Activated T-cell treated with anti-CD3 and anti-CD28 coated beads, Interleukin-2, amount 50 U/mL, for 72 hours (primary cell): ENCODE results near the gene RBM19. TPM values are rescaled to one million over a fixed set of nuclear protein-coding genes. Genes with fewer than 3 reads are reported as not detected.
A peak's percentile ranks its signal among the peaks of the same experiment; 100 is the strongest.

Source experiments
- ATAC-seq, 2 donors: fragments of 150-1000 bp; cut with Tn5 transposase; replicated peaks in 1 of 2; 2 replicates each; pipeline ENCODE4 v1.10.0; 2021; ENCODE audit warnings: moderate library complexity in 2 of 2, mild to moderate bottlenecking in 1 of 2
- DNase-seq, 2 donors: peaks; one replicate each; pipeline ENCODE4 v3.0.0; 2021 to 2022; ENCODE audit warnings: mixed read lengths in 1 of 2
- H3K27ac Mint-ChIP-seq: one replicate; pipeline ENCODE4 v1.8.0; 2022; ENCODE audit warnings: mild to moderate bottlenecking, moderate library complexity, mixed read lengths
- H3K27me3 Mint-ChIP-seq: one replicate; pipeline ENCODE4 v1.8.0; 2022; ENCODE audit warnings: low read depth, mixed read lengths
- H3K36me3 Mint-ChIP-seq, 2 donors: one replicate each; pipeline ENCODE4 v1.8.0; 2022; ENCODE audit warnings: mixed read lengths in 2 of 2, mild to moderate bottlenecking in 1 of 2; ENCODE audit not compliant: insufficient read depth in 2 of 2
- H3K4me1 Mint-ChIP-seq: one replicate; pipeline ENCODE4 v1.8.0; 2022; ENCODE audit warnings: low read depth, mixed read lengths
- H3K4me3 Mint-ChIP-seq, 2 donors: one replicate each; pipeline ENCODE4 v1.8.0; 2022; ENCODE audit warnings: mild to moderate bottlenecking in 2 of 2, mixed read lengths in 2 of 2, moderate library complexity in 2 of 2
- H3K9me3 Mint-ChIP-seq, 2 donors: one replicate each; pipeline ENCODE4 v1.8.0; 2022; ENCODE audit warnings: mixed read lengths in 2 of 2
- total RNA-seq, 2 donors: library from RNA; stranded (reverse); gene quantifications; one replicate each; pipeline ENCODE4 v1.2.3, GENCODE V29; 2022

RBM19 gene
- total RNA-seq, 2 donors from 2014 or later, result 76.2 to 84.8 TPM

- no peak overlapping the region for H3K27ac Mint-ChIP-seq
- peaks cover 0 to 8% of the 10 kb centered on the region in 2 donors for H3K36me3 Mint-ChIP-seq
- no peak for ATAC-seq
- no peaks in the 10 kb centered on the region for H3K4me1 Mint-ChIP-seq
- no peaks in the 10 kb centered on the region for H3K27me3 Mint-ChIP-seq
- no peak for DNase-seq
- no peaks in the 10 kb centered on the region for H3K9me3 Mint-ChIP-seq
- H3K4me3 Mint-ChIP-seq, result no peak overlapping the region
Measured at GRCh38 chr12:113852695-113853490, 113.2 kb downstream of the RBM19 start.

- no peaks in the 10 kb centered on the region for H3K4me1 Mint-ChIP-seq
Measured at GRCh38 chr12:113852264-113852663, 113.9 kb downstream of the RBM19 start.

GRCh38 chr12:113850309-113851056 lies 115.6 kb downstream of the RBM19 start:
- Mint-ChIP-seq H3K27me3 (no peaks in the 10 kb centered on the region), H3K36me3 (peaks cover 0 to 4% of the 10 kb centered on the region in 2 donors), H3K4me1 (no peaks in the 10 kb centered on the region), H3K9me3 (no peaks in the 10 kb centered on the region), H3K4me3 (no peak overlapping the region), H3K27ac (no peak overlapping the region)
- no peak for ATAC-seq
- no peak for DNase-seq

More at GRCh38 chr12:113852264-113852663, 113.9 kb downstream of the RBM19 start:
- no peaks in the 10 kb centered on the region for H3K27me3 Mint-ChIP-seq
- no peak for ATAC-seq
- H3K9me3 Mint-ChIP-seq, result no peaks in the 10 kb centered on the region
- peaks cover 0 to 6% of the 10 kb centered on the region in 2 donors for H3K36me3 Mint-ChIP-seq
- H3K4me3 Mint-ChIP-seq, result no peak overlapping the region
- DNase-seq, result no peak
- H3K27ac Mint-ChIP-seq, result no peak overlapping the region

- DNase-seq, result no peak
- Mint-ChIP-seq H3K4me1 (no peaks in the 10 kb centered on the region), H3K27ac (no peak overlapping the region), H3K9me3 (no peaks in the 10 kb centered on the region), H3K4me3 (no peak overlapping the region), H3K27me3 (no peaks in the 10 kb centered on the region), H3K36me3 (peaks cover 0 to 6% of the 10 kb centered on the region in 2 donors)
- ATAC-seq, result no peak
Measured at GRCh38 chr12:113847856-113848255, 118.3 kb downstream of the RBM19 start.

GRCh38 chr12:113846883-113847755 lies 119.0 kb downstream of the RBM19 start:
- H3K4me3 Mint-ChIP-seq, result no peak overlapping the region
- H3K9me3 Mint-ChIP-seq, result no peaks in the 10 kb centered on the region
- no peaks in the 10 kb centered on the region for H3K27me3 Mint-ChIP-seq
- peaks cover 0 to 9% of the 10 kb centered on the region in 2 donors for H3K36me3 Mint-ChIP-seq
- ATAC-seq (no peak), DNase-seq (no peak)
- H3K4me1 Mint-ChIP-seq, result no peaks in the 10 kb centered on the region
- H3K27ac Mint-ChIP-seq, result no peak overlapping the region

- Mint-ChIP-seq H3K9me3 (no peaks in the 10 kb centered on the region), H3K36me3 (peaks cover 0 to 9% of the 10 kb centered on the region in 2 donors), H3K4me3 (no peak overlapping the region), H3K27me3 (no peaks in the 10 kb centered on the region), H3K4me1 (no peaks in the 10 kb centered on the region), H3K27ac (no peak overlapping the region)
- ATAC-seq, result no peak
- DNase-seq, result no peak
Measured at GRCh38 chr12:113845900-113846674, 120.0 kb downstream of the RBM19 start.

- Mint-ChIP-seq H3K27me3 (no peaks in the 10 kb centered on the region), H3K4me3 (no peak overlapping the region), H3K9me3 (no peaks in the 10 kb centered on the region), H3K36me3 (peaks cover 0 to 9% of the 10 kb centered on the region in 2 donors), H3K27ac (no peak overlapping the region), H3K4me1 (no peaks in the 10 kb centered on the region)
- no peak for ATAC-seq
- no peak for DNase-seq
Measured at GRCh38 chr12:113844495-113845210, 121.5 kb downstream of the RBM19 start.

- Mint-ChIP-seq H3K27ac (no peak overlapping the region), H3K36me3 (peaks cover 0 to 5% of the 10 kb centered on the region in 2 donors), H3K4me1 (no peaks in the 10 kb centered on the region), H3K27me3 (no peaks in the 10 kb centered on the region), H3K4me3 (no peak overlapping the region), H3K9me3 (no peaks in the 10 kb centered on the region)
- DNase-seq, result no peak
- ATAC-seq, result no peak
Measured at GRCh38 chr12:113842699-113843098, 123.4 kb downstream of the RBM19 start.

GRCh38 chr12:113841786-113842185 lies 124.3 kb downstream of the RBM19 start:
- Mint-ChIP-seq H3K27me3 (no peaks in the 10 kb centered on the region), H3K4me3 (no peak overlapping the region), H3K27ac (no peak overlapping the region), H3K4me1 (no peaks in the 10 kb centered on the region), H3K9me3 (no peaks in the 10 kb centered on the region), H3K36me3 (peaks cover 0 to 5% of the 10 kb centered on the region in 2 donors)
- DNase-seq, result no peak
- ATAC-seq, result no peak

- H3K4me1 Mint-ChIP-seq, result no peaks in the 10 kb centered on the region
Measured at GRCh38 chr12:113840401-113841042, 125.6 kb downstream of the RBM19 start.

GRCh38 chr12:113838896-113839295 lies 127.2 kb downstream of the RBM19 start:
- no peaks in the 10 kb centered on the region for H3K4me1 Mint-ChIP-seq
- ATAC-seq, result no peak
- no peak overlapping the region for H3K4me3 Mint-ChIP-seq
- H3K27me3 Mint-ChIP-seq, result no peaks in the 10 kb centered on the region
- H3K9me3 Mint-ChIP-seq, result no peaks in the 10 kb centered on the region
- peaks cover 0 to 3% of the 10 kb centered on the region in 2 donors for H3K36me3 Mint-ChIP-seq
- no peak overlapping the region for H3K27ac Mint-ChIP-seq
- DNase-seq, result no peak

More at GRCh38 chr12:113840401-113841042, 125.6 kb downstream of the RBM19 start:
- H3K27ac Mint-ChIP-seq, result peak overlapping the region; percentile 86
- H3K36me3 Mint-ChIP-seq, result peaks cover 0 to 5% of the 10 kb centered on the region in 2 donors
- ATAC-seq, result no peak
- DNase-seq, result no peak
- no peak overlapping the region for H3K4me3 Mint-ChIP-seq
- H3K27me3 Mint-ChIP-seq, result no peaks in the 10 kb centered on the region
- H3K9me3 Mint-ChIP-seq, result no peaks in the 10 kb centered on the region
